Measurements from ENCODE around the gene SHKBP1. TPM values are rescaled to one million over a fixed set of nuclear protein-coding genes. Genes with fewer than 3 reads are reported as not detected.
A peak's percentile ranks its signal among the peaks of the same experiment; 100 is the strongest.

SHKBP1 gene
- total and polyA plus RNA-seq, 2 of the 13 experiments (the other 11 are each of a cell fraction or from before 2014, with no cell fraction given), result 16.2 to 17.4 TPM

- TF ChIP-seq NFE2L1 (CRISPR knock-in tag; IDR thresholded peaks at IDR 0.05; ENCODE audit: borderline replicate concordance), result no peak
- TF ChIP-seq FOSL2 (CRISPR knock-in tag; IDR thresholded peaks at IDR 0.05), result no peak
- no peak for TF ChIP-seq MAZ (IDR thresholded peaks at IDR 0.05; ENCODE audit: borderline replicate concordance, low read depth, low read length)
- no peak for TF ChIP-seq MAZ (CRISPR knock-in tag; IDR thresholded peaks at IDR 0.05; ENCODE audit: low read depth)
- TF ChIP-seq ZNF33A (CRISPR knock-in tag; IDR thresholded peaks at IDR 0.05; ENCODE audit: borderline replicate concordance), result no peak
- no peak for TF ChIP-seq ZFP36L1 (CRISPR knock-in tag; IDR thresholded peaks at IDR 0.05)
- no peak for TF ChIP-seq PRDM4 (CRISPR knock-in tag; IDR thresholded peaks at IDR 0.05; ENCODE audit: borderline replicate concordance)
- TF ChIP-seq ZNF460 (CRISPR knock-in tag; IDR thresholded peaks at IDR 0.05; ENCODE audit: borderline replicate concordance), result no peak
- no peak for TF ChIP-seq SOX6 (IDR thresholded peaks at IDR 0.05)
- TF ChIP-seq SOX6 (CRISPR knock-in tag; IDR thresholded peaks at IDR 0.05), result no peak
- TF ChIP-seq ZNF619 (CRISPR knock-in tag; IDR thresholded peaks at IDR 0.05), result peak; percentile 44; the same call in 1 of the 2 replicates
- no peak for TF ChIP-seq PCBP2 (optimal IDR thresholded peaks at IDR 0.05; ENCODE audit: low read depth, low read length, poor library complexity, severe bottlenecking)
- TF ChIP-seq SMARCE1 (IDR thresholded peaks at IDR 0.05; ENCODE audit: borderline replicate concordance), result no peak
- no peak for TF ChIP-seq HDAC6 (IDR thresholded peaks at IDR 0.05; ENCODE audit: low read depth, low read length)
- TF ChIP-seq ARID2 (CRISPR knock-in tag; IDR thresholded peaks at IDR 0.05; ENCODE audit: borderline replicate concordance), result no peak
- peak; percentile 43 for TF ChIP-seq YY1 (IDR thresholded peaks at IDR 0.05; ENCODE audit: insufficient read depth, insufficient replicate concordance, low read depth, low read length)
- TF ChIP-seq PATZ1 (CRISPR knock-in tag; IDR thresholded peaks at IDR 0.05), result no peak
- TF ChIP-seq ZFP90 (CRISPR knock-in tag; IDR thresholded peaks at IDR 0.05; ENCODE audit: borderline replicate concordance), result no peak
- no peak; the same call in 1 of the 2 replicates for TF ChIP-seq ZNF782 (CRISPR knock-in tag; IDR thresholded peaks at IDR 0.05; ENCODE audit: borderline replicate concordance)
- no peak for TF ChIP-seq ZEB1 (IDR thresholded peaks at IDR 0.05; ENCODE audit: insufficient replicate concordance, low read depth)
- TF ChIP-seq ZUFSP (CRISPR knock-in tag; IDR thresholded peaks at IDR 0.05; ENCODE audit: borderline replicate concordance), result no peak
- TF ChIP-seq ZBTB42 (CRISPR knock-in tag; IDR thresholded peaks at IDR 0.05), result 0 out of 2 replicates have a peak, but pooled peaks have one; percentile 47
- TF ChIP-seq AGO1 (IDR thresholded peaks at IDR 0.05; ENCODE audit: low read depth, low read length, poor library complexity, severe bottlenecking), result peak; percentile 70
- no peak for TF ChIP-seq NFE2L2 (IDR thresholded peaks at IDR 0.05; ENCODE audit: low read length)
These were observed 28.7 kb downstream of the SHKBP1 start (continued) for GRCh38 chr19:40605216-40605971.
